CD14-positive monocyte (primary cell): ENCODE results near the gene CHAMP1. TPM values are rescaled to one million over a fixed set of nuclear protein-coding genes. Genes with fewer than 3 reads are reported as not detected.
A peak's percentile ranks its signal among the peaks of the same experiment; 100 is the strongest.

Source experiments
- DNase-seq, 3 donors: peaks; one replicate each; pipeline ENCODE4 v3.0.0-alpha.2; 2011 to 2022
- H2AFZ ChIP-seq: 2 replicates; pipeline ENCODE4 v1.6.0; 2012; ENCODE audit warnings: mild to moderate bottlenecking, low read depth, low read length, inconsistent platforms; ENCODE audit not compliant: insufficient read depth, poor library complexity, severe bottlenecking
- H3K27ac ChIP-seq, 2 donors: 1 replicate in 1 of 2; 2 replicates in 1 of 2; pipeline ENCODE4 v1.5.1; 2012 to 2013; ENCODE audit warnings: low read length in 2 of 2, control low read depth in 1 of 2, inconsistent platforms in 1 of 2, low read depth in 1 of 2, mild to moderate bottlenecking in 1 of 2
- H3K27me3 ChIP-seq, 2 donors: one replicate each; pipeline versions ENCODE4 v1.6.0 to v1.6.1; 2011 to 2013; ENCODE audit warnings: low read length in 2 of 2; ENCODE audit not compliant: control insufficient read depth in 2 of 2, insufficient read depth in 2 of 2
- H3K36me3 ChIP-seq, 2 donors: replicated peaks in 1 of 2; 1 replicate in 1 of 2; 2 replicates in 1 of 2; pipeline versions ENCODE4 v1.5.1 to v1.6.1; 2012 to 2013; ENCODE audit warnings: low read length in 2 of 2, control low read depth in 1 of 2, inconsistent platforms in 1 of 2, mild to moderate bottlenecking in 1 of 2; ENCODE audit not compliant: insufficient read depth in 2 of 2, control insufficient read depth in 1 of 2
- H3K4me1 ChIP-seq, 2 donors: 1 replicate in 1 of 2; 2 replicates in 1 of 2; pipeline versions ENCODE4 v1.5.1 to v1.6.1; 2012 to 2013; ENCODE audit warnings: low read length in 2 of 2, control low read depth in 1 of 2, inconsistent platforms in 1 of 2, mild to moderate bottlenecking in 1 of 2, moderate library complexity in 1 of 2; ENCODE audit not compliant: insufficient read depth in 2 of 2, control insufficient read depth in 1 of 2
- H3K4me2 ChIP-seq: replicated peaks from 2 replicates; pipeline ENCODE3; 2012; ENCODE audit warnings: low read length, moderate library complexity, mild to moderate bottlenecking; ENCODE audit not compliant: poor library complexity, severe bottlenecking; ENCODE audit errors: extremely low read depth
- H3K4me3 ChIP-seq, 3 experiments: fragments of 200-600 bp in 1 of 3; sonication (generic) in 1 of 3; replicated peaks in 1 of 3; 1 replicate in 2 of 3; 2 replicates in 1 of 3; pipeline ENCODE4 v1.5.1; 2011 to 2013; ENCODE audit warnings: low read length in 3 of 3, mild to moderate bottlenecking in 3 of 3, control low read depth in 2 of 3, low read depth in 2 of 3, inconsistent platforms in 1 of 3, moderate library complexity in 1 of 3
- H3K79me2 ChIP-seq: 2 replicates; pipeline ENCODE4 v1.6.0; 2012; ENCODE audit warnings: mild to moderate bottlenecking, control low read depth, inconsistent platforms, low read length, moderate library complexity; ENCODE audit not compliant: insufficient read depth
- H3K9ac ChIP-seq: 2 replicates; pipeline ENCODE4 v1.6.0; 2017; ENCODE audit warnings: low read length, mild to moderate bottlenecking; ENCODE audit not compliant: insufficient read depth, poor library complexity, severe bottlenecking
- H3K9me3 ChIP-seq, 2 donors: replicated peaks in 1 of 2; 1 replicate in 1 of 2; 2 replicates in 1 of 2; pipeline versions ENCODE4 v1.5.1 to v1.6.1; 2012 to 2013; ENCODE audit warnings: low read length in 2 of 2, control low read depth in 1 of 2; ENCODE audit not compliant: control insufficient read depth in 1 of 2, insufficient read depth in 1 of 2
- H4K20me1 ChIP-seq: 2 replicates; pipeline ENCODE4 v1.6.0; 2012; ENCODE audit warnings: mild to moderate bottlenecking, low read length, control low read depth, moderate library complexity; ENCODE audit not compliant: insufficient read depth
- H3K27ac Mint-ChIP-seq, 7 donors: one replicate each; pipeline ENCODE4 v1.8.0; 2020; ENCODE audit warnings: mild to moderate bottlenecking in 7 of 7, mixed read lengths in 7 of 7, moderate library complexity in 6 of 7, inconsistent platforms in 2 of 7
- H3K27me3 Mint-ChIP-seq, 3 donors: one replicate each; pipeline ENCODE4 v1.8.0; 2021 to 2022; ENCODE audit warnings: low read depth in 3 of 3, mild to moderate bottlenecking in 3 of 3, mixed read lengths in 3 of 3, moderate library complexity in 3 of 3, inconsistent platforms in 1 of 3
- H3K36me3 Mint-ChIP-seq, 2 donors: one replicate each; pipeline ENCODE4 v1.8.0; 2020; ENCODE audit warnings: mixed read lengths in 2 of 2, inconsistent platforms in 1 of 2, mild to moderate bottlenecking in 1 of 2
- H3K4me1 Mint-ChIP-seq: one replicate; pipeline ENCODE4 v1.8.0; 2020; ENCODE audit warnings: mild to moderate bottlenecking, mixed read lengths
- H3K4me3 Mint-ChIP-seq, 2 donors: one replicate each; pipeline ENCODE4 v1.8.0; 2020; ENCODE audit warnings: mild to moderate bottlenecking in 2 of 2, mixed read lengths in 2 of 2, moderate library complexity in 1 of 2
- H3K9me3 Mint-ChIP-seq, 7 donors: one replicate each; pipeline ENCODE4 v1.8.0; 2020 to 2022; ENCODE audit warnings: mixed read lengths in 7 of 7, mild to moderate bottlenecking in 6 of 7, moderate library complexity in 6 of 7, inconsistent platforms in 2 of 7
- WGBS: methylation state at CpG from one replicate; pipeline ENCODE4 v1.1.5; 2013; ENCODE audit warnings: missing lambda C conversion rate; ENCODE audit not compliant: insufficient coverage; 5-methylcytosine and 5-hydroxymethylcytosine counted together
- intact Hi-C, 2 donors: fragments of 100-400 bp; cut with micrococcal nuclease; formaldehyde crosslinking; loops; one replicate each; pipeline versions ENCODE4 v1.15.0 to v1.15.1; 2023
- polyA plus RNA-seq, 3 donors: library from polyadenylated mRNA; depleted of rRNA in 1 of 3; unstranded in 2 of 3; stranded (reverse) in 1 of 3; fragments of 300-500 nt in 2 of 3; fragments of >200 nt in 1 of 3; fragmentation: Illumina TruSeq in 2 of 3; gene quantifications; 1 replicate in 2 of 3; 2 replicates in 1 of 3; pipeline ENCODE4 v1.2.3, GENCODE V29; 2012 to 2021
- TF ChIP-seq, protein P1 (sequence below): fragments of 200-600 bp; IDR thresholded peaks from one replicate; pipeline ENCODE4 v1.8.0; 2022; ENCODE audit warnings: antibody characterized with exemption, mild to moderate bottlenecking

CHAMP1 gene
- polyA plus RNA-seq, 3 donors: 8.9 to 12.9 (median 9.2) TPM

DNA sequence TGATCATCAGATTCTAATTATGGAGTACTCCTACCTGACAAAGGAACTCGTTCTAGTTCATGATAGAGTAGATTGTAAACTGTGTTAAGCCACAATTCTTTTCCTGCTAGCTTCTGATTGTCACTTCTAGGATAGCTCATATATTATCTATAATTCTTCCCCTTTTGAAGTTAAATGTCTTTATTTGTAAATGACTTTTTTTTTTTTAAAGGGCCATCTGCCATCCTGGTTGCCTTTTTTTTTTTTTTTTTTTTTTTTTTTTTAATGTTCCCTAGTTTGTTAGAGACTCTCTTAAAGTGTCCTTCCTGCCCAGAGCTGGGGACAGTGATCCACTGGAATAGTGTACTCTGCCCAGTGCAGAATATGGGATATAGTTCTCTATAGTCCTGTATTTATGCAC lies 4.3 kb downstream of the CHAMP1 start:
- peak overlapping the region in 1 of 2 donors; percentile 54 for H3K27ac ChIP-seq
- H3K9me3 ChIP-seq: no peaks in the 10 kb centered on the region
- TF ChIP-seq, protein P1, sequence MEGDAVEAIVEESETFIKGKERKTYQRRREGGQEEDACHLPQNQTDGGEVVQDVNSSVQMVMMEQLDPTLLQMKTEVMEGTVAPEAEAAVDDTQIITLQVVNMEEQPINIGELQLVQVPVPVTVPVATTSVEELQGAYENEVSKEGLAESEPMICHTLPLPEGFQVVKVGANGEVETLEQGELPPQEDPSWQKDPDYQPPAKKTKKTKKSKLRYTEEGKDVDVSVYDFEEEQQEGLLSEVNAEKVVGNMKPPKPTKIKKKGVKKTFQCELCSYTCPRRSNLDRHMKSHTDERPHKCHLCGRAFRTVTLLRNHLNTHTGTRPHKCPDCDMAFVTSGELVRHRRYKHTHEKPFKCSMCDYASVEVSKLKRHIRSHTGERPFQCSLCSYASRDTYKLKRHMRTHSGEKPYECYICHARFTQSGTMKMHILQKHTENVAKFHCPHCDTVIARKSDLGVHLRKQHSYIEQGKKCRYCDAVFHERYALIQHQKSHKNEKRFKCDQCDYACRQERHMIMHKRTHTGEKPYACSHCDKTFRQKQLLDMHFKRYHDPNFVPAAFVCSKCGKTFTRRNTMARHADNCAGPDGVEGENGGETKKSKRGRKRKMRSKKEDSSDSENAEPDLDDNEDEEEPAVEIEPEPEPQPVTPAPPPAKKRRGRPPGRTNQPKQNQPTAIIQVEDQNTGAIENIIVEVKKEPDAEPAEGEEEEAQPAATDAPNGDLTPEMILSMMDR: no peak
- H2AFZ ChIP-seq: no peak overlapping the region
- no peak overlapping the region for H3K9ac ChIP-seq
- DNase-seq: no peak
- no peaks in the 10 kb centered on the region for H3K27me3 Mint-ChIP-seq
- H3K4me1 Mint-ChIP-seq: peaks cover 40% of the 10 kb centered on the region
- no peak overlapping the region for H3K4me2 ChIP-seq
- peaks cover 86% of the 10 kb centered on the region for H3K79me2 ChIP-seq
- H3K27me3 ChIP-seq: no peaks in the 10 kb centered on the region
- no peak overlapping the region for H3K4me3 ChIP-seq
- peaks cover 16 to 38% of the 10 kb centered on the region in 2 donors for H3K4me1 ChIP-seq
- intact Hi-C loops: no loop called here
- H3K9me3 Mint-ChIP-seq: no peaks in the 10 kb centered on the region
- H3K36me3 ChIP-seq: peaks cover 22 to 45% of the 10 kb centered on the region in 2 donors
- peaks cover 35 to 58% of the 10 kb centered on the region in 2 donors for H3K36me3 Mint-ChIP-seq
- WGBS: no CpG with 5 or more reads among the region's 1 CpG
- no peak overlapping the region for H3K4me3 Mint-ChIP-seq
- peaks cover 57% of the 10 kb centered on the region for H4K20me1 ChIP-seq
- peak overlapping the region in 4 of 7 donors; percentile 18 to 63 (median 33) for H3K27ac Mint-ChIP-seq

DNA sequence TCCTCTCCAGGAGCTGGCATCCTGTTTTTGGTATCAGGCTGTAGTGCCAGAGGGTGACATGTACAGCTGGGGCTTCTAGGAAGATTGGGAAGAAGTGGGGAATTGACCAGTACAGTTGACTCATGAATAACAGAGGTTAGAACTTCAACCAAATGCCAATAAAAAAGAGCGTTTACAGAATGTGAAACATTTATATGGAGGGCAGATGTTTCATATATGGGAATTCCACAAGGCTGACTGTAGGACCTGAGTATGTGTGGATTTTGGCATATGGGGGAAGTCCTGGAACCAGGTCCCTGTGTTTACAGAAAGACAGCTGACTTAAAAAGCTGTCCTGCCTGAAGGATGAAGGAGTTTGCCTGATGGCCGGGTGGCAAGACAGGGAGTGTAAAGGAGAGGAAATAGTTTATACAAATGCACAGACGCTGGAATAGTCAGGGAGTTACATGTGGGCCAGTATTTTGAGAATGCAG lies 5.2 kb downstream of the CHAMP1 start:
- H3K4me3 ChIP-seq: no peak overlapping the region
- Mint-ChIP-seq H3K4me1 (peaks cover 43% of the 10 kb centered on the region), H3K27me3 (no peaks in the 10 kb centered on the region), H3K27ac (peak overlapping the region in 5 of 7 donors; percentile 1 to 69 (median 10)), H3K9me3 (no peaks in the 10 kb centered on the region), H3K36me3 (peaks cover 44 to 66% of the 10 kb centered on the region in 2 donors), H3K4me3 (no peak overlapping the region)
- no peak overlapping the region for H3K4me2 ChIP-seq
- H2AFZ ChIP-seq: no peak overlapping the region
- intact Hi-C loops: no loop called here
- TF ChIP-seq, protein P1: no peak
- 95% methylated on average over 3 of the region's 3 CpGs for WGBS
- peaks cover 93% of the 10 kb centered on the region for H3K79me2 ChIP-seq
- H4K20me1 ChIP-seq: peaks cover 57% of the 10 kb centered on the region
- no peak overlapping the region for H3K9ac ChIP-seq
- no peaks in the 10 kb centered on the region for H3K9me3 ChIP-seq
- peak overlapping the region in 1 of 2 donors; percentile 54 for H3K27ac ChIP-seq
- peaks cover 31 to 54% of the 10 kb centered on the region in 2 donors for H3K36me3 ChIP-seq
- no peak for DNase-seq
- peaks cover 14 to 34% of the 10 kb centered on the region in 2 donors for H3K4me1 ChIP-seq
- no peaks in the 10 kb centered on the region for H3K27me3 ChIP-seq
